SW480 (cell line): ENCODE results near the gene LRRC51.

Source experiments
- DNase-seq: peaks from one replicate; pipeline ENCODE4 v3.0.0-alpha.2; 2016; ENCODE audit warnings: low spot score

LRRC51 gene

GRCh38 chr11:72070491-72070890 is 10.2 kb upstream of the LRRC51 start:
- no peak for DNase-seq

DNA sequence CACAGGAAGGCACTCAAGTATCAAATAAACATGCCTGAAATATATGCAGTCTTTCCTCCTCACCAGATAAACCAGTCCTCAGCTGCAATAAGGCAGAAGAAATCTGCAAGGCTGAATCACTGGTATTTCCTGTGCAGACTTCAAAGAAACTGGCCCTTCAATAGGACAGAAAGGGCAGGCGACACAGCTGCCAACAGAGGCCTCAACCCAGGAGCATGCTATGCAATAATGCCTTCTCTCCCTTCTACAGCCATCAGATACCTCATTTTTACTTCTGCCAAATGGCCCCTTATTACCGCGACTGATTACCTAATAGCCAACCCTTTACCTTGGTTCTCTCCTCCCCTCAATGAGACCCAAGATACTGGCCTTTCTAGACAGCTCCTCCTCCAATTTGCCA is 8.3 kb upstream of the LRRC51 start:
- DNase-seq, result peak; percentile 85

DNA sequence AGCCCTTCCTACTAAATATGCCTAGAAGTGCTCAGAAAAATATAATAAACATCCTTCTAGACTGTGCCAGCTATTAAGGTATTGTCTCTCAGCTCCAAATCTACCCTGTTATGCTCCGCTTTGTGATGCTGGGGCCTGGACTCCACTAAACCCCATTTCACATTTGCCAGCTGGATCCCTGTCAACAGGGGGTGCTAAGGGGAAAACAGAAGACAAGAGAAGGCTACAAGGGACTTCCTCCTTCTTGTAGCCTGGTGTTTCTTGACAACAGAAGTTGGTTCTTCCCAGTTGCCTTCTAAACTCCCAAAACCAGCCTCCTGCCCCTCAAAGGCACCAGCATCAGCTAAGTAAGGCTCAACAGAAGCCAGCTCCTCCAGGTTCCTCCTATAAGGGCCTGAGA is 5.5 kb upstream of the LRRC51 start:
- DNase-seq, result no peak

- DNase-seq, result no peak
These were observed 4.9 kb upstream of the LRRC51 start for GRCh38 chr11:72075756-72076155.

- no peak for DNase-seq
These were observed 2.2 kb upstream of the LRRC51 start for GRCh38 chr11:72078477-72078876.

DNA sequence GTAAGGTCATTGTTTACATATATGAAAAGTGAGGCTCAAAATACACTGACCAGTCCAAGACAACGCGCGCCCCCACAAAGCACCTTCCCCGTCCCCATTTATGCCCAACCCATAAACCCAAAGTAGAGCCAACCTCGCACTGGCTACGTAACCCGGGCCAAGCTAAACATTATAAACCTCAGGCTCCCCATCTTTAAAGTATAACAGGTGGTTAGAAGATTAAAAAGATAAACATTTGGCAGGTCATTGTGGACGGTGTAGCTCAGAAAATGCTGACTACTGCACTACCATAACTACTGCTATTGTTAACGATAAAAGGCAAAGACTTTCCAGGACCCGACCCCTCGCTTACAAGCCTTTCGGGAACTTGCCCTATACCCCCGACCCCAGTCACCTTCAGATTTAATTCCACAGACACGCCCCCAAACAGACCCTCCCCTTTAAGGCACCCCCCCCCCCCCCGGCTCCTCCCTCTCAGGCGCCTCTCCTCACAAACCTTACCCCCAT is 778 bp upstream of the LRRC51 start:
- DNase-seq, result peak; percentile 48

GRCh38 chr11:72081184-72081644 is 564 bp downstream of the LRRC51 start:
- no peak for DNase-seq

- DNase-seq, result no peak
These were observed 1.3 kb downstream of the LRRC51 start for GRCh38 chr11:72081821-72082453.

DNA sequence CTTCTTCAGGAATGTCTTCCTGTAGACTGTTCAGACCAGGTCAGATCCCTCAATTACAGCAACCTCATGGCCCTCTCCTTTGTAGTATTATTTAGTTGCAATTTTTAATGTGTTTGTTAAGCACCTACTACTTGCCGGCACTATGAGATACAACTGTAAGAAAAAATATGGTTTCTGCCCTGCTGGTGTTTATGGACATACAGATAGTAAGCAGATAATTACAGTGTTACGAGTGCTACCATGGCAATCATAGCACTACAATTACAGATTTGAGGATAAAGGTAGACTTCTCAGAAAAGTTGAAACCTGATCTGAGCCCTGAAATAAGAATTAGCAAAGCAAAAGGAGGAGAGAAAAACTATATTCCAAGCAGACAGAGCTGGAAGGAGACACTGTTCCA is 2.8 kb downstream of the LRRC51 start:
- no peak for DNase-seq

- no peak for DNase-seq
These were observed 3.4 kb downstream of the LRRC51 start for GRCh38 chr11:72084076-72084475.

GRCh38 chr11:72084965-72085364 is 4.3 kb downstream of the LRRC51 start:
- DNase-seq, result no peak

DNA sequence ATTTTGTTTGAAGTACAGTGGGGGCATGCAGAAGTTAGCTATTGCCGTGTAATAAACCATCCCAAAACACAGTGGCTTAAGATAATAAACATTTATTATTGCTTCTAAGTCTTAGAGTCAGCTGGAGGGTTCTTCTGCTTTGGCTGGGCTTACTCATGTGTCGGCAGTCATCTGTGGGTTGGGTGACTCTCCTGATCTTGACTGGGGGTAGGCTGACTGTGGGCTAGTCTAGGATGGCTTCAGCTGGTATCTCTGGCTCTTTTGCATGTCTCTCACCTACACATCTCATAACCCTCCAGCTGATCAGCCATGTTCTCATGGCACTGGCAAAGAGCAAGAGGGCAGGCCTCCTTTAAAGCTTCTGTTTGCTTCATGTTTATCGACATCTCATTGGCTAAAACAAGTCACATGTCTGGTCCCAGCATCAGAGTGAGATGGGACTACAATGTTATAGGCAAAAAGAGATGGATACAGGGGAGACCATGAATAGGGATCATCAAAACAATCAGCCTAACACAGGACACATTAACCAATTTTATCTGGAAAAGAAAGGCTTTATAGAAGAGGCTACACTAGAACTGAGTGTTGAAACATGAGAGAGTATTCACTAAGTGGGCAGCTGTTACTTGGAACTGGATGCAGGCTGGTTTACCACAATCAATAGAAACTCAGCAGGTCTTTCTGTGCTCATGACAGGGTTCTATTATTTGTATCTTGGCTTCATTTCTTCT is 5.1 kb downstream of the LRRC51 start:
- no peak for DNase-seq

GRCh38 chr11:72088076-72088808 is 7.6 kb downstream of the LRRC51 start:
- DNase-seq, result no peak

- no peak for DNase-seq
These were observed 10.6 kb downstream of the LRRC51 start for GRCh38 chr11:72091292-72091691.

GRCh38 chr11:72098741-72099140 is 18.1 kb downstream of the LRRC51 start:
- DNase-seq, result no peak

DNA sequence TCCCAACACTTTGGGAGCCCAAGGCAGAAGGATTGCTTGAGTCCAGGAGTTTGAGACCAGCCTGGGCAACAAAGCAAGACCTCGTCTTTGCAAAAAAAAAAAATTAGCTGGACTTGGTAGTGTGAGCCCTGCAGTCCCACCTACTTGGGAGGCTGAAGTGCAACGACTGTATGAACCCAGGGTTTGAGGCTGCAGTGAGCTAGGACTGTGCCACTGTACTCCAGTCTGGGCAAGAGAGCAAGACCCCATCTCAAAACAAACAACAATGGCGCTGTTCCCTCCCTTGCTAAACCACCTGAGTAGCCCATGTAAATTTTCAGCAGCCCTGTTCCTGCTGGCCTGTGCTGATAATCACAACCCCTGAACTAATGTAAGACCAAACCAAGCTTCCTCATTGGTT is 19.4 kb downstream of the LRRC51 start:
- DNase-seq, result no peak

GRCh38 chr11:72100462-72100861 is 19.8 kb downstream of the LRRC51 start:
- no peak for DNase-seq

GRCh38 chr11:72102162-72102561 is 21.5 kb downstream of the LRRC51 start:
- no peak for DNase-seq

DNA sequence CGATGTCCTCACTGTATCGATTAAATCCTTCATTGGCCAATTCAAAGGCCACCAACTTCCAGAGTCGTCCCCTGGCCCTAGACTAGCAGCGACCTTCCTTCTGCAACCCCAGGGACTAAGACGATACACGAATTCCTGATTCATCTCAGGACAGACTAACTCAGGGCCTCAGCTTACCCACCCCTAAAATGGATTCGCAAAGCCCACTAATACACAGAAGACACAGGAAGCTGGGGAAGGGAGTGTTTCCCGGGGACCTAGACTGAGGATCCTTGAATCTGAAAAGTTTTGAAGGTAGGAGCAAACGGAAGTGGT is 21.9 kb downstream of the LRRC51 start:
- no peak for DNase-seq

DNA sequence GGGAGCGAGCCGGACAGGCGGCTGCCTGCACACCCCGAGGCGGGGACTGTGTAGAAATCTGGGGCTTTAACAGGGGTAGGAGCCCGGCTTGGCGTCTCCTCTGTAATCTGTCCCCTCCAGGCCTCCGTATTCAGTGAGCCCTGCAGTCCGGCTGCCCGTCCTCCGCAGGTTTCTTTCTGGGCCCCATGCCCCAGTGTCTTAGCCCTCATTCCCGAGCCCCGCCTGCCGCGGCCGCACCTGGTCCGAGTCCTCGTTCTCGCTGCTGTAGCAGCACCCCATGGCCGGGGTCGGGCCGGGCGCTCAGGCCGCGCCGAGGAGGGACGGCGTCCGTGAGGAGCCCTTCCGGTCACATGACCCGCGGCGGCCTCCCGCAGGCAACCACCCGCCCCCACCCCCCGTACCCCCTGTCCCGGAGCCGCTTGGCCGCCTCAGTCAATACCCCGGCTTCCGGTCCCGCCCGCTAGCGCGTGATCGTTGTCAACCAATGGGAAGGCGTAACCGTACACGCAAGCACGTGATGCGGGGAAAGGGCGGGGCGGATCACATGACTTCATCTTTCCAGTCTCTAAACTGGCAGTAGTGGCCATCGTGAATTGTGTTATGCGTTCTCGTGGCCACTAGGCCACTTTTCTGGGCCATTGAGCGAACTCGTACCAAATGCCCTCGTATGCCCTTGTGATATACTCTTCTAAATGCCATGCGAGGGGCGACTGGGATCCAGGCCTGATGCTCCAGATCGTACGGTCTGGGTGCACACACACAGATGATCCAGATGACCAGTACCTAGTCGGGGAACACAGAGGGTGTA is 22.5 kb downstream of the LRRC51 start, which contains the start of gene LAMTOR1:
TSS of gene LAMTOR1 (minus strand) at position 352 of the 808 bp plus-strand sequence. CDS start at position 279, 73 bp downstream.
- DNase-seq, result peak; percentile 99

- no peak for DNase-seq
These were observed 23.1 kb downstream of the LRRC51 start for GRCh38 chr11:72103754-72104167.

DNA sequence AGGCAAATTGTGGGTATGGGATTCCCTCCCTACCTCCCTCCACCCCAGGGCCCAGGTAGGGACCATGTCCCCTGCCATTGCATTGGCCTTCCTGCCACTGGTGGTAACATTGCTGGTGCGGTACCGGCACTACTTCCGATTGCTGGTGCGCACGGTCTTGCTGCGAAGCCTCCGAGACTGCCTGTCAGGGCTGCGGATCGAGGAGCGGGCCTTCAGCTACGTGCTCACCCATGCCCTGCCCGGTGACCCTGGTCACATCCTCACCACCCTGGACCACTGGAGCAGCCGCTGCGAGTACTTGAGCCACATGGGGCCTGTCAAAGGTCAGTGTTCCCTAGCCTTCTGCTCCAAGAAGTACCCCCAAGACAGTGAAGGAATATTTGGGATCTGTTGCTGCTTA is 25.2 kb downstream of the LRRC51 start, which contains the start of gene TOMT:
TSS of gene TOMT (plus strand) at position 37 of the 400 bp plus-strand sequence. CDS start at position 65, 28 bp downstream.
- no peak for DNase-seq
